H1 (cell line): Measurements from ENCODE around the gene CHST8. TPM values are rescaled to one million over a fixed set of nuclear protein-coding genes. Genes with fewer than 3 reads are reported as not detected.

Source experiments
- CTCF ChIA-PET: fragments of 300-600 bp; sonication (Branson Sonifier 250); formaldehyde crosslinking; loops from one replicate; lab custom pipeline; 2021; ENCODE audit not compliant: partially characterized antibody; lab: Charles Lee
- POLR2A ChIA-PET: fragments of 300-600 bp; sonication (Branson Sonifier 250); formaldehyde crosslinking; loops from one replicate; lab custom pipeline; 2021; ENCODE audit warnings: inconsistent platforms; ENCODE audit not compliant: partially characterized antibody; lab: Charles Lee
- DNase-seq, 2 experiments: peaks; one replicate each; pipeline versions ENCODE4 v3.0.0 to v3.0.0-alpha.2; 2010 to 2022; ENCODE audit warnings: low spot score in 2 of 2, low read depth in 1 of 2, mixed read lengths in 1 of 2
- FAIRE-seq: peaks from 2 replicates; lab custom pipeline; 2011; peaks lifted over from hg19 to GRCh38; lab: Jason Lieb, UNC
- H2AFZ ChIP-seq: 2 replicates; pipeline ENCODE4 v1.8.1; 2012; ENCODE audit warnings: low read length, inconsistent platforms
- H2AK5ac ChIP-seq: 2 replicates; pipeline ENCODE4 v1.6.1; 2013; ENCODE audit warnings: low read depth, low read length
- H2BK120ac ChIP-seq: replicated peaks from 2 replicates; pipeline ENCODE3; 2013; ENCODE audit warnings: low read depth, low read length, inconsistent platforms
- H2BK12ac ChIP-seq: 2 replicates; pipeline ENCODE4 v1.6.1; 2013; ENCODE audit warnings: low read depth, low read length
- H2BK15ac ChIP-seq: 2 replicates; pipeline ENCODE4 v1.6.1; 2013; ENCODE audit warnings: low read length
- H2BK20ac ChIP-seq: 2 replicates; pipeline ENCODE4 v1.6.1; 2013; ENCODE audit warnings: low read length
- H2BK5ac ChIP-seq: 2 replicates; pipeline ENCODE4 v1.6.1; 2013; ENCODE audit warnings: low read depth, low read length
- H3K14ac ChIP-seq: 2 replicates; pipeline ENCODE4 v1.6.1; 2013; ENCODE audit warnings: inconsistent platforms; ENCODE audit not compliant: insufficient read length
- H3K18ac ChIP-seq: 2 replicates; pipeline ENCODE4 v1.6.1; 2013; ENCODE audit warnings: low read length; ENCODE audit errors: extremely low read depth
- H3K23ac ChIP-seq: 2 replicates; pipeline ENCODE4 v1.6.1; 2013; ENCODE audit warnings: inconsistent platforms; ENCODE audit not compliant: insufficient read length
- H3K23me2 ChIP-seq: 2 replicates; pipeline ENCODE4 v1.6.1; 2013; ENCODE audit warnings: low read depth, low read length
- H3K27ac ChIP-seq: 2 replicates; pipeline ENCODE4 v1.6.1; 2011; ENCODE audit warnings: low read depth, low read length, inconsistent platforms
- H3K27me3 ChIP-seq, 4 experiments: replicated peaks in 1 of 4; 1 replicate in 1 of 4; 2 replicates in 3 of 4; pipeline versions ENCODE4 v1.6.1 to v1.8.1; 2011 to 2013; ENCODE audit warnings: low read length in 3 of 4, mild to moderate bottlenecking in 3 of 4, inconsistent platforms in 2 of 4, mixed read lengths in 2 of 4, moderate library complexity in 1 of 4; ENCODE audit not compliant: control insufficient read depth in 3 of 4, insufficient read depth in 3 of 4; ENCODE audit errors: extremely low read depth in 1 of 4
- H3K36me3 ChIP-seq, 4 experiments: 2 replicates each; pipeline versions ENCODE4 v1.6.1 to v1.8.1; 2011 to 2013; ENCODE audit warnings: mild to moderate bottlenecking in 4 of 4, low read length in 3 of 4, moderate library complexity in 2 of 4, control low read depth in 1 of 4, inconsistent platforms in 1 of 4; ENCODE audit not compliant: insufficient read depth in 4 of 4, control insufficient read depth in 2 of 4
- H3K4ac ChIP-seq: replicated peaks from 2 replicates; pipeline ENCODE3; 2013; ENCODE audit warnings: low read length, low read depth, mixed read lengths, inconsistent platforms; ENCODE audit not compliant: insufficient read length
- H3K4me1 ChIP-seq, 4 experiments: replicated peaks in 1 of 4; 1 replicate in 1 of 4; 2 replicates in 3 of 4; pipeline versions ENCODE4 v1.6.1 to v1.8.1; 2011 to 2013; ENCODE audit warnings: low read length in 3 of 4, inconsistent platforms in 2 of 4, mixed read lengths in 1 of 4; ENCODE audit not compliant: insufficient read depth in 4 of 4, control insufficient read depth in 3 of 4
- H3K4me2 ChIP-seq, 2 experiments: 2 replicates each; pipeline versions ENCODE4 v1.6.1 to v1.8.1; 2011 to 2013; ENCODE audit warnings: low read depth in 2 of 2, low read length in 2 of 2, control low read depth in 1 of 2, inconsistent platforms in 1 of 2, mild to moderate bottlenecking in 1 of 2; ENCODE audit not compliant: insufficient read depth in 1 of 2
- H3K4me3 ChIP-seq, 4 experiments: fragments of 200-600, 300-600 bp in 1 of 4; sonication (generic), shearing (Covaris generic), sonication (Bioruptor Twin) in 1 of 4; 2 replicates each; pipeline versions ENCODE4 v1.5.1 to v1.8.1; 2011 to 2016; ENCODE audit warnings: low read length in 4 of 4, low read depth in 3 of 4, control low read depth in 2 of 4, inconsistent platforms in 2 of 4, mild to moderate bottlenecking in 2 of 4, mixed read lengths in 1 of 4, moderate library complexity in 1 of 4; ENCODE audit not compliant: insufficient read depth in 2 of 4; ENCODE audit errors: extremely low read depth in 1 of 4
- H3K56ac ChIP-seq: replicated peaks from 2 replicates; pipeline ENCODE3; 2013; ENCODE audit warnings: low read depth, mild to moderate bottlenecking, mixed read lengths, low read length, inconsistent platforms; ENCODE audit not compliant: insufficient read length
- H3K79me1 ChIP-seq: 2 replicates; pipeline ENCODE4 v1.6.1; 2013; ENCODE audit warnings: low read depth, low read length, control low read depth
- H3K79me2 ChIP-seq, 2 experiments: 2 replicates each; pipeline versions ENCODE4 v1.6.1 to v1.8.1; 2012 to 2013; ENCODE audit warnings: low read length in 2 of 2, mild to moderate bottlenecking in 2 of 2, inconsistent platforms in 1 of 2; ENCODE audit not compliant: insufficient read depth in 2 of 2, control insufficient read depth in 1 of 2
- H3K9ac ChIP-seq, 4 experiments: replicated peaks in 1 of 4; 1 replicate in 1 of 4; 2 replicates in 3 of 4; pipeline versions ENCODE4 v1.6.1 to v1.8.1; 2011 to 2013; ENCODE audit warnings: low read depth in 3 of 4, low read length in 3 of 4, control low read depth in 2 of 4, mild to moderate bottlenecking in 2 of 4, moderate library complexity in 2 of 4, inconsistent platforms in 1 of 4; ENCODE audit errors: extremely low read depth in 1 of 4
- H3K9me3 ChIP-seq, 2 experiments: 2 replicates each; pipeline versions ENCODE4 v1.6.1 to v1.8.1; 2012 to 2013; ENCODE audit warnings: mild to moderate bottlenecking in 2 of 2, moderate library complexity in 2 of 2, control low read depth in 1 of 2, inconsistent platforms in 1 of 2, low read depth in 1 of 2, low read length in 1 of 2, mixed read lengths in 1 of 2; ENCODE audit not compliant: insufficient read depth in 2 of 2
- H4K20me1 ChIP-seq, 2 experiments: replicated peaks in 1 of 2; 2 replicates each; pipeline versions ENCODE3 to v1.8.1; 2011 to 2013; ENCODE audit warnings: inconsistent platforms in 2 of 2, low read length in 2 of 2, mild to moderate bottlenecking in 1 of 2; ENCODE audit not compliant: insufficient read depth in 2 of 2, control insufficient read depth in 1 of 2
- H4K5ac ChIP-seq: 2 replicates; pipeline ENCODE4 v1.6.1; 2013; ENCODE audit warnings: low read length, low read depth, mixed read lengths, inconsistent platforms; ENCODE audit not compliant: insufficient read length
- H4K8ac ChIP-seq: 2 replicates; pipeline ENCODE4 v1.8.0; 2013; ENCODE audit warnings: mild to moderate bottlenecking, moderate library complexity, low read length, inconsistent platforms; ENCODE audit not compliant: insufficient read depth; ENCODE audit errors: extremely low read depth
- H4K91ac ChIP-seq: replicated peaks from 2 replicates; pipeline ENCODE3; 2013; ENCODE audit warnings: low read length, mixed read lengths, inconsistent platforms; ENCODE audit not compliant: insufficient read length
- RNF2 ChIP-seq: fragments of 200-900, 300-1000 bp; sonication (generic); IDR thresholded peaks from 2 replicates; pipeline ENCODE4 v1.7.1; 2016; ENCODE audit warnings: borderline replicate concordance, low read depth, mild to moderate bottlenecking, antibody characterized with exemption, low read length; ENCODE audit not compliant: poor library complexity, severe bottlenecking; ENCODE audit errors: missing control alignments
- SIN3A ChIP-seq, 2 experiments: IDR thresholded peaks in 1 of 2; conservative IDR thresholded peaks in 1 of 2; 2 replicates each; pipeline ENCODE4 v1.6.1; 2011 to 2012; ENCODE audit warnings: low read length in 2 of 2, improper control_type of control experiment in 1 of 2, low read depth in 1 of 2, mild to moderate bottlenecking in 1 of 2
- whole genome bisulfite sequencing, 2 experiments: shearing (Covaris generic) in 1 of 2; methylation state at CpG; one replicate each; pipeline versions ENCODE4 v1.1.6 to v1.1.7; 2013 to 2015; ENCODE audit warnings: low lambda C conversion rate in 2 of 2, mixed read lengths in 2 of 2, inconsistent platforms in 1 of 2, low coverage in 1 of 2, missing lambda C conversion rate in 1 of 2; ENCODE audit not compliant: insufficient replicate concordance in 2 of 2, insufficient coverage in 1 of 2, insufficient read length in 1 of 2; ENCODE audit errors: extremely low coverage in 1 of 2, missing lambda C conversion rate in 1 of 2; 5-methylcytosine and 5-hydroxymethylcytosine counted together
- polyA plus RNA-seq, 7 experiments: library from polyadenylated mRNA; depleted of rRNA in 3 of 7; stranded (reverse) in 5 of 7; unstranded in 2 of 7; fragments of >200 nt in 5 of 7; fragments of 200-250 nt in 2 of 7; gene quantifications; 1 replicate in 5 of 7; 2 replicates in 1 of 7; 4 replicates in 1 of 7; pipeline versions ENCODE4 v1.2.1 to v1.2.3, GENCODE V29; 2011 to 2013; ENCODE audit warnings: missing spikeins in 2 of 7, mixed read lengths in 2 of 7
- total RNA-seq: library from RNA; stranded (reverse); fragmentation: NEBNext Ultra II Directional; extraction: Animal tissue kit (Norgen Biotek cat#: 25700); gene quantifications from 2 replicates; pipeline ENCODE4 v1.2.1, GENCODE V29; 2021
- TF ChIP-seq, protein P1 (sequence below): IDR thresholded peaks from 2 replicates; pipeline ENCODE4 v1.6.1; 2012; ENCODE audit warnings: inconsistent platforms

The CHST8 gene
- total and polyA plus RNA-seq, 2 of the 8 experiments (the other 6 are each of a cell fraction or from before 2014, with no cell fraction given), result 10.8 to 28.2 TPM

DNA sequence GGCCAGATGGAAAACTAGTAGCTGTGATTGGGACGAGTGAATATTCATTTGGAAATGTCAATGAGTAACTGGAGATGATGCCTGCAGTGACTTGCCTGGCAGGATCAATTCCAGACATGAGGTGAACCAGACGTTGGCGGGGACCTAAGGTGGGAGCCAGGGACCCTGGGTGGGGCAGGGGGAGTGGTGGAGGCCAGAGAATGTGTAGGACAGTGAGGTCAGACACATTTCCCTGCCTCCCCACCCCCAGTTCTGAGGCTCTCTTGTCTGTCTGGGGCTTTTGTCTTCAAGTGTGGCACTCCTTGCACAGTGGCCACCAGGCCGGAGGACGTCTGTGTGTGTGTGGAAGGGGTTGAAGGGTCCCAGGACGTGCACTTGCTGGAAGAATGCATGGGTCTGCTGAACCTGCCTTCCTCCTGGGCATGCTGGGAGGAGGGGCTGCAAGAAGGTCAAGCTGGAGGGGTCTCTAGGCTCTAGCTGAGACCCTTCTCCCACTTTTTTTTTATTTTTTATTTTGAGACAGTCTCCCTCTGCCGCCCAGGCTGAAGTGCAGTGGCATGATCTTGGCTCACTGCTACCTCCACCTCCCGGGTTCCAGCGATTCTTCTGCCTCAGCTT, 51.6 kb downstream of the CHST8 start:
- TF ChIP-seq, protein P1, sequence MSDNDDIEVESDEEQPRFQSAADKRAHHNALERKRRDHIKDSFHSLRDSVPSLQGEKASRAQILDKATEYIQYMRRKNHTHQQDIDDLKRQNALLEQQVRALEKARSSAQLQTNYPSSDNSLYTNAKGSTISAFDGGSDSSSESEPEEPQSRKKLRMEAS, result no peak
- no peak for TF ChIP-seq RNF2
- no peak for TF ChIP-seq SIN3A (conservative IDR thresholded peaks at IDR 0.05 in 1 of 2, IDR thresholded peaks at IDR 0.05 in 1 of 2; ENCODE audit: low read depth in 1 of 2, low read length in 2 of 2)
- TF ChIP-seq, all 59 proteins: peak for 0
- Histone ChIP-seq H2BK5ac (no peak overlapping the region), H3K27ac (no peak overlapping the region), H3K23ac (no peak overlapping the region), H4K8ac (no peak overlapping the region; the same call in 1 of the 2 replicates), H3K4me3 (no peak overlapping the region), H2BK15ac (no peak overlapping the region), H2AFZ (no peak overlapping the region), H3K4me1 (peaks cover 0 to 4% (median 0%) of the 10 kb centered on the region in 4 experiments; a peak in 1 of 7 replicates), H3K36me3 (no peaks in the 10 kb centered on the region), H3K9me3 (no peaks in the 10 kb centered on the region), H4K5ac (no peak overlapping the region), H3K56ac (no peak overlapping the region), H3K9ac (no peak overlapping the region), H3K18ac (no peak overlapping the region), H2AK5ac (no peak overlapping the region; the same call in 1 of the 2 replicates), H3K27me3 (no peaks in the 10 kb centered on the region; a peak in 1 of 7 replicates), H3K4me2 (no peak overlapping the region), H3K4ac (no peak overlapping the region), H3K23me2 (no peaks in the 10 kb centered on the region), H4K20me1 (peaks cover 0 to 14% of the 10 kb centered on the region in 2 experiments), H3K14ac (no peak overlapping the region), H4K91ac (no peak overlapping the region), H2BK12ac (no peak overlapping the region), H2BK120ac (no peak overlapping the region), H3K79me1 (peaks cover 2% of the 10 kb centered on the region; the same call in 1 of the 2 replicates), H2BK20ac (no peak overlapping the region), H3K79me2 (no peaks in the 10 kb centered on the region; a peak in 1 of 4 replicates)
- CTCF ChIA-PET, result interaction anchor here (0.7 to 1.6 kb wide), 3 partner anchors 13 to 267 kb away, joined by 3 to 4 read pairs (median 4); no protein-coding TSS in a partner anchor
- no peak for FAIRE-seq
- WGBS, 2 experiments, result 86% methylated on average over 9 of the region's 9 CpGs; no CpG with 5 or more reads in 1 of the 2 experiments
- no peak for DNase-seq
- POLR2A ChIA-PET, result interaction anchor here (0.9 kb wide), 1 partner anchor 45 kb away, joined by 3 read pairs; no protein-coding TSS in a partner anchor
